Osteoblast (primary cell): Measurements from ENCODE around the gene MUC16. TPM values are rescaled to one million over a fixed set of nuclear protein-coding genes. Genes with fewer than 3 reads are reported as not detected.

ENCODE experiments used
- DNase-seq: peaks from one replicate; pipeline ENCODE4 v3.0.0; 2011; ENCODE audit warnings: low spot score, mixed read lengths; ENCODE audit not compliant: insufficient read length; ENCODE audit errors: missing footprints
- H2AFZ ChIP-seq: 2 replicates; pipeline ENCODE4 v1.6.0; 2011; ENCODE audit warnings: mild to moderate bottlenecking, low read length
- H3K27ac ChIP-seq: 2 replicates; pipeline ENCODE4 v1.5.1; 2011; ENCODE audit warnings: mild to moderate bottlenecking, low read depth, low read length, moderate library complexity
- H3K27me3 ChIP-seq: 2 replicates; pipeline ENCODE4 v1.6.0; 2012; ENCODE audit warnings: mild to moderate bottlenecking, control low read depth, inconsistent platforms, low read length, moderate library complexity; ENCODE audit not compliant: insufficient read depth
- H3K36me3 ChIP-seq: 2 replicates; pipeline ENCODE4 v1.5.1; 2011; ENCODE audit warnings: mild to moderate bottlenecking, low read length, control low read depth, moderate library complexity; ENCODE audit not compliant: insufficient read depth
- H3K4me1 ChIP-seq: 2 replicates; pipeline ENCODE4 v1.5.1; 2011; ENCODE audit warnings: mild to moderate bottlenecking, low read length, control low read depth, moderate library complexity; ENCODE audit not compliant: insufficient read depth
- H3K4me2 ChIP-seq: 2 replicates; pipeline ENCODE4 v1.6.0; 2011; ENCODE audit warnings: mild to moderate bottlenecking, low read length; ENCODE audit not compliant: insufficient read depth
- H3K4me3 ChIP-seq: fragments of 200-600 bp; sonication (generic); 3 replicates; pipeline ENCODE4 v1.5.1; 2012; ENCODE audit warnings: mild to moderate bottlenecking, low read length, inconsistent platforms; ENCODE audit not compliant: insufficient read depth
- H3K79me2 ChIP-seq: 2 replicates; pipeline ENCODE4 v1.6.0; 2012; ENCODE audit warnings: mild to moderate bottlenecking, low read length, control low read depth, inconsistent platforms; ENCODE audit not compliant: insufficient read depth
- H3K9me3 ChIP-seq: 2 replicates; pipeline ENCODE4 v1.5.1; 2011; ENCODE audit warnings: low read depth, low read length, control low read depth
- H4K20me1 ChIP-seq: 2 replicates; pipeline ENCODE4 v1.6.0; 2012; ENCODE audit warnings: mild to moderate bottlenecking, low read length, control low read depth; ENCODE audit not compliant: insufficient read depth
- CTCF ChIP-seq: IDR thresholded peaks from 2 replicates; pipeline ENCODE4 v1.5.1; 2011; ENCODE audit warnings: mild to moderate bottlenecking, low read depth, low read length, moderate library complexity; ENCODE audit errors: extremely low read depth
- total RNA-seq: library from RNA; depleted of rRNA; stranded (reverse); fragments of >200 nt; gene quantifications from 2 replicates; pipeline ENCODE4 v1.2.3, GENCODE V29; 2012

The MUC16 gene
- total RNA-seq, 1 donor: not detected

DNA sequence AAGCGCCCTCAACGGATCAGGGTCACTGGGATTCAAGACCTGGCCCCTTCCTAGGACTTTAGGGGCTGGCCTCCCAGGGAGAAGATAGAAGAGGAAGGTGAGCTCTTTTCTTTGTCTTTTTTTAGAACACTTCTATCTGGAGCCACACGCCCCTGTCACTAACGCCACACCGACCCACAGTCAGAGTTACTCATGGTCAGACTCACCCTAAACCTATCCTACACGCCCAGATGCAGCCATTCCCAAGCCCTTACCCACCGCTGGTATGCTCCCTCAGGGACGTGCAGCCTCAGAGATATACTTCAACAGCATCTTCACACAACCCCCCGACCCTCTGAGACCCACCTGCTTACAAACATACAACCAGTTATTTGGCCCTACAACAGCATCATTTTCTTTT is 29.9 kb upstream of the MUC16 start:
- H4K20me1 ChIP-seq: no peaks in the 10 kb centered on the region
- H3K4me2 ChIP-seq: no peak overlapping the region
- no peaks in the 10 kb centered on the region for H3K36me3 ChIP-seq
- no peaks in the 10 kb centered on the region for H3K79me2 ChIP-seq
- TF ChIP-seq CTCF: no peak
- H3K9me3 ChIP-seq: no peaks in the 10 kb centered on the region
- DNase-seq: no peak
- no peaks in the 10 kb centered on the region for H3K4me1 ChIP-seq
- no peak overlapping the region for H3K4me3 ChIP-seq
- no peak overlapping the region for H2AFZ ChIP-seq
- no peaks in the 10 kb centered on the region for H3K27me3 ChIP-seq
- H3K27ac ChIP-seq: no peak overlapping the region

GRCh38 chr19:9039728-9040127 is 29.5 kb upstream of the MUC16 start:
- H3K9me3 ChIP-seq: no peaks in the 10 kb centered on the region
- no peak for DNase-seq
- H3K27ac ChIP-seq: no peak overlapping the region

GRCh38 chr19:9037400-9038062 is 27.3 kb upstream of the MUC16 start:
- no peaks in the 10 kb centered on the region for H3K79me2 ChIP-seq
- H3K27me3 ChIP-seq: no peaks in the 10 kb centered on the region
- H3K4me1 ChIP-seq: no peaks in the 10 kb centered on the region
- H3K27ac ChIP-seq: no peak overlapping the region
- no peak overlapping the region for H3K4me2 ChIP-seq
- no peak for TF ChIP-seq CTCF
- no peaks in the 10 kb centered on the region for H3K36me3 ChIP-seq
- no peak for DNase-seq
- no peaks in the 10 kb centered on the region for H3K9me3 ChIP-seq
- H4K20me1 ChIP-seq: no peaks in the 10 kb centered on the region
- no peak overlapping the region for H2AFZ ChIP-seq
- H3K4me3 ChIP-seq: no peak overlapping the region

More at GRCh38 chr19:9039728-9040127, 29.5 kb upstream of the MUC16 start:
- Histone ChIP-seq H3K4me2 (no peak overlapping the region), H2AFZ (no peak overlapping the region), H3K4me1 (no peaks in the 10 kb centered on the region), H3K79me2 (no peaks in the 10 kb centered on the region), H4K20me1 (no peaks in the 10 kb centered on the region), H3K27me3 (no peaks in the 10 kb centered on the region), H3K36me3 (no peaks in the 10 kb centered on the region), H3K4me3 (no peak overlapping the region)
- no peak for TF ChIP-seq CTCF

DNA sequence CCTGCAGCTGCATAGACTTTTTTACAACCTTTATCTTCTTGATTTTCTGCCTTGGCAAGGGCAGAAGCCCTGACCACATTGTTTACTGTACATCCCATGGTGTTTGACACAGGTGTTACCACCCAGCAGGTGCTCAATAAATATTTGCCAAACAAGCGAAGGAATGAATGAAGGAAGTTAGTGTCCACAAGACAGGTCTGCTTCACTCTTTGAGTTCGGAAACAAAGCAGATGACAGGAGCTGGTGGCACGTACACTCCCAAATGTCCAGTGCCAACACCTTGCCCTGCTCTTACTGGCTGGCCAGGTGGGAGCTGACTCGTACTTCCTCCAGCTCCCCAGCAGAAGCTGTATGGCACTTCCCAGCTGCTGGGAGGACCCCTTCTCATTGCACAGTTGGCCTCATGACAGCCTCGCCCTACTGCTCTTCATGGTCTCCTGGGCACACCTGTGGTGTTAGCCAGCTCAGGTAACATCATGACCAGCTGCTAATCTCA is 22.0 kb upstream of the MUC16 start:
- Histone ChIP-seq H3K79me2 (no peaks in the 10 kb centered on the region), H3K27ac (no peak overlapping the region), H3K4me2 (no peak overlapping the region), H4K20me1 (no peaks in the 10 kb centered on the region), H3K4me3 (no peak overlapping the region), H2AFZ (no peak overlapping the region), H3K9me3 (no peaks in the 10 kb centered on the region), H3K36me3 (no peaks in the 10 kb centered on the region), H3K27me3 (no peaks in the 10 kb centered on the region), H3K4me1 (no peaks in the 10 kb centered on the region)
- DNase-seq: no peak
- no peak for TF ChIP-seq CTCF
